GM23248 (cell line): ENCODE measurements around the gene CPSF4L. TPM values are rescaled to one million over a fixed set of nuclear protein-coding genes. Genes with fewer than 3 reads are reported as not detected.
"Not testable (repeated sequence)": the region's sequence is repeated elsewhere in the genome, so short reads cannot be mapped to it uniquely, and the experiment has no call there.

ENCODE experiments used
- DNase-seq: peaks from one replicate; pipeline ENCODE4 v3.0.0-alpha.2; 2015
- H2AFZ ChIP-seq: fragments of 200-600 bp; sonication (generic); 2 replicates; pipeline ENCODE4 v1.6.1; 2016; ENCODE audit warnings: antibody characterized with exemption
- H3F3A ChIP-seq: fragments of 200-600 bp; sonication (generic); 2 replicates; pipeline ENCODE4 v1.6.1; 2016; ENCODE audit warnings: mild to moderate bottlenecking, antibody characterized with exemption, mixed run types; ENCODE audit not compliant: insufficient read depth
- H3K27ac ChIP-seq: fragments of 200-600 bp; sonication (generic); 2 replicates; pipeline ENCODE4 v1.5.1; 2016; ENCODE audit warnings: mild to moderate bottlenecking
- H3K27me3 ChIP-seq: fragments of 200-600 bp; sonication (generic); replicated peaks from 2 replicates; pipeline ENCODE4 v1.6.1; 2016; ENCODE audit warnings: mild to moderate bottlenecking; ENCODE audit not compliant: insufficient read depth
- H3K36me3 ChIP-seq: fragments of 200-600 bp; sonication (generic); 2 replicates; pipeline ENCODE4 v1.6.1; 2016; ENCODE audit warnings: low read depth, mild to moderate bottlenecking
- H3K4me1 ChIP-seq: fragments of 200-600 bp; sonication (generic); 2 replicates; pipeline ENCODE4 v1.6.1; 2016; ENCODE audit warnings: mild to moderate bottlenecking; ENCODE audit not compliant: insufficient read depth
- H3K4me2 ChIP-seq: fragments of 200-600 bp; sonication (generic); one replicate; pipeline ENCODE4 v1.6.1; 2016; ENCODE audit warnings: mild to moderate bottlenecking; ENCODE audit not compliant: unreplicated experiment
- H3K4me3 ChIP-seq: fragments of 200-600 bp; sonication (generic); 2 replicates; pipeline ENCODE4 v1.5.1; 2016; ENCODE audit warnings: mild to moderate bottlenecking
- H3K79me2 ChIP-seq: fragments of 200-600 bp; sonication (generic); 2 replicates; pipeline ENCODE4 v1.6.1; 2016; ENCODE audit warnings: mild to moderate bottlenecking; ENCODE audit not compliant: insufficient read depth
- H3K9ac ChIP-seq: fragments of 200-600 bp; sonication (generic); 2 replicates; pipeline ENCODE4 v1.6.1; 2016; ENCODE audit warnings: mild to moderate bottlenecking
- H3K9me2 ChIP-seq: fragments of 200-600 bp; sonication (generic); 2 replicates; pipeline ENCODE4 v1.6.1; 2016; ENCODE audit warnings: mixed run types, mild to moderate bottlenecking, moderate library complexity; ENCODE audit not compliant: insufficient read depth
- H3K9me3 ChIP-seq: fragments of 200-600 bp; sonication (generic); one replicate; pipeline ENCODE4 v1.6.1; 2017; ENCODE audit warnings: low read depth
- H4K20me1 ChIP-seq: fragments of 200-600 bp; sonication (generic); 2 replicates; pipeline ENCODE4 v1.6.0; 2016; ENCODE audit not compliant: insufficient read depth
- EZH2 ChIP-seq: fragments of 200-600 bp; sonication (generic); IDR thresholded peaks from 2 replicates; pipeline ENCODE4 v1.6.1; 2018; ENCODE audit warnings: antibody characterized with exemption, mild to moderate bottlenecking; ENCODE audit not compliant: insufficient read depth, poor library complexity, severe bottlenecking
- EZH2phosphoT487 ChIP-seq: fragments of 200-600 bp; sonication (generic); IDR thresholded peaks from 2 replicates; pipeline ENCODE4 v1.6.1; 2018; ENCODE audit warnings: antibody characterized with exemption, moderate library complexity, mild to moderate bottlenecking, low read depth; ENCODE audit not compliant: insufficient read depth
- WGBS, 2 experiments: methylation state at CpG; one replicate each; pipeline ENCODE4 v1.1.6; 2015 to 2017; ENCODE audit warnings: low lambda C conversion rate in 2 of 2, low coverage in 1 of 2; ENCODE audit errors: missing lambda C conversion rate in 2 of 2; 5-methylcytosine and 5-hydroxymethylcytosine counted together
- in situ Hi-C: fragments of 300-500 bp; cut with MboI; formaldehyde crosslinking; loops from 2 replicates; pipeline ENCODE4 v1.15.0; 2020
- polyA plus RNA-seq: library from polyadenylated mRNA; unstranded; fragments of >200 nt; fragmentation: Nextera tagmentation; extraction: Ambion mirVana; gene quantifications from 2 replicates; pipeline ENCODE4 v1.2.1, GENCODE V29; 2016
- total RNA-seq: library from RNA; depleted of rRNA; stranded (reverse); fragments of >200 nt; shearing (Covaris generic); gene quantifications from 2 replicates; pipeline ENCODE4 v1.2.3, GENCODE V29; 2014

CPSF4L gene
- total and polyA plus RNA-seq, 2 experiments from 2014 or later: not detected

GRCh38 chr17:73265646-73266640 lies 4.3 kb upstream of the CPSF4L start:
- Histone ChIP-seq H3K4me1 (no peaks in the 10 kb centered on the region), H3K4me2 (no peak overlapping the region), H3K9me2 (no peaks in the 10 kb centered on the region), H3K9ac (no peak overlapping the region), H3F3A (no peaks in the 10 kb centered on the region), H3K36me3 (no peaks in the 10 kb centered on the region), H3K4me3 (no peak overlapping the region), H2AFZ (no peak overlapping the region), H3K27me3 (no peaks in the 10 kb centered on the region), H3K9me3 (no peaks in the 10 kb centered on the region), H4K20me1 (no peaks in the 10 kb centered on the region), H3K79me2 (no peaks in the 10 kb centered on the region), H3K27ac (no peak overlapping the region)
- no peak for DNase-seq
- TF ChIP-seq EZH2phosphoT487: no peak
- no peak for TF ChIP-seq EZH2
- 84 to 87% methylated on average over 24 of the region's 24 CpGs for WGBS, 2 experiments
- in situ Hi-C loops: no loop called here

- H3K9me2 ChIP-seq, H3K27ac ChIP-seq, H3K4me2 ChIP-seq, H3F3A ChIP-seq, H3K36me3 ChIP-seq, H3K9ac ChIP-seq, H3K4me1 ChIP-seq, in situ Hi-C loops, H2AFZ ChIP-seq, H4K20me1 ChIP-seq, H3K9me3 ChIP-seq, H3K27me3 ChIP-seq, H3K79me2 ChIP-seq, H3K4me3 ChIP-seq, DNase-seq: not testable (repeated sequence)
- 61 to 67% methylated on average over 2 of the region's 2 CpGs for WGBS, 2 experiments
These were observed 2.8 kb upstream of the CPSF4L start for GRCh38 chr17:73264448-73264847.

- Histone ChIP-seq H3K27ac (no peak overlapping the region), H3K9me3 (no peaks in the 10 kb centered on the region), H3K79me2 (no peaks in the 10 kb centered on the region), H3F3A (no peaks in the 10 kb centered on the region), H3K27me3 (no peaks in the 10 kb centered on the region), H3K4me1 (no peaks in the 10 kb centered on the region), H3K4me2 (no peak overlapping the region), H3K36me3 (no peaks in the 10 kb centered on the region), H4K20me1 (no peaks in the 10 kb centered on the region), H3K9me2 (no peaks in the 10 kb centered on the region), H2AFZ (no peak overlapping the region), H3K4me3 (no peak overlapping the region), H3K9ac (no peak overlapping the region)
- WGBS, 2 experiments: 73 to 75% methylated on average over 12 of the region's 12 CpGs
- no peak for TF ChIP-seq EZH2phosphoT487
- in situ Hi-C loops: no loop called here
- DNase-seq: no peak
These were observed 1.3 kb upstream of the CPSF4L start for GRCh38 chr17:73262676-73263642.

GRCh38 chr17:73261952-73262675 lies 434 bp upstream of the CPSF4L start:
- Histone ChIP-seq H3F3A (no peaks in the 10 kb centered on the region), H3K27me3 (no peaks in the 10 kb centered on the region), H3K4me3 (no peak overlapping the region), H3K36me3 (no peaks in the 10 kb centered on the region), H3K27ac (no peak overlapping the region), H3K9me3 (no peaks in the 10 kb centered on the region), H2AFZ (no peak overlapping the region), H4K20me1 (no peaks in the 10 kb centered on the region), H3K79me2 (no peaks in the 10 kb centered on the region), H3K4me2 (no peak overlapping the region), H3K4me1 (no peaks in the 10 kb centered on the region), H3K9ac (no peak overlapping the region), H3K9me2 (no peaks in the 10 kb centered on the region)
- in situ Hi-C loops: no loop called here
- no peak for DNase-seq
- TF ChIP-seq EZH2phosphoT487: no peak
- TF ChIP-seq EZH2: no peak
- 89 to 90% methylated on average over 19 of the region's 19 CpGs for WGBS, 2 experiments
